HuH-7.5 (cell line): ENCODE measurements around the gene CEACAM3.
"Not testable (repeated sequence)": the region's sequence is repeated elsewhere in the genome, so short reads cannot be mapped to it uniquely, and the experiment has no call there.

Source experiments
- DNase-seq: peaks from one replicate; pipeline ENCODE4 v3.0.0; 2011; ENCODE audit warnings: low spot score

The CEACAM3 gene

GRCh38 chr19:41796362-41796761 lies at the start of gene CEACAM3:
TSS of gene CEACAM3 (plus strand) at chr19:41796587. CDS start at chr19:41796678, 91 bp downstream.
- DNase-seq = no peak

GRCh38 chr19:41746593-41747227 lies 49.7 kb upstream of the CEACAM3 start:
- peak; percentile 35 for DNase-seq

DNA sequence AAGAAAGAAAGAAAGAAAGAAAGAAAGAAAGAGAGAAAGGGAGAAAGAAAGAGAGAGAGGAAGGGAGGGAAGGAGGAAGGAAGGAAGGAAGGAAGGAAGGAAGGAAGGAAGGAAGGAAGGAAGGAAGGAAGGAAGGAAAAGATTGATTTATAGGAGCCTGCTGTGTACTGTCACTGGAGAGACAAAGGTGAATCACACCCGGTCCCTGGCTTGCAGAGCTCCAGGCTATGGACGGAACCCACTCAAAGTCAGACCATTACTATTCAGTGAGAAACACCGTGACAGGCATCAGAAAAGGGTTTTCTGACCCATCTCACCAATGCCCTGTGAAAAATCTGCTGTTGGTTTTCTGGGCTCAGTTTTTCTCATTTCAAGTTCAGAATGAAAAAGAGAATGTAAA lies 48.4 kb upstream of the CEACAM3 start:
- DNase-seq = no peak

DNA sequence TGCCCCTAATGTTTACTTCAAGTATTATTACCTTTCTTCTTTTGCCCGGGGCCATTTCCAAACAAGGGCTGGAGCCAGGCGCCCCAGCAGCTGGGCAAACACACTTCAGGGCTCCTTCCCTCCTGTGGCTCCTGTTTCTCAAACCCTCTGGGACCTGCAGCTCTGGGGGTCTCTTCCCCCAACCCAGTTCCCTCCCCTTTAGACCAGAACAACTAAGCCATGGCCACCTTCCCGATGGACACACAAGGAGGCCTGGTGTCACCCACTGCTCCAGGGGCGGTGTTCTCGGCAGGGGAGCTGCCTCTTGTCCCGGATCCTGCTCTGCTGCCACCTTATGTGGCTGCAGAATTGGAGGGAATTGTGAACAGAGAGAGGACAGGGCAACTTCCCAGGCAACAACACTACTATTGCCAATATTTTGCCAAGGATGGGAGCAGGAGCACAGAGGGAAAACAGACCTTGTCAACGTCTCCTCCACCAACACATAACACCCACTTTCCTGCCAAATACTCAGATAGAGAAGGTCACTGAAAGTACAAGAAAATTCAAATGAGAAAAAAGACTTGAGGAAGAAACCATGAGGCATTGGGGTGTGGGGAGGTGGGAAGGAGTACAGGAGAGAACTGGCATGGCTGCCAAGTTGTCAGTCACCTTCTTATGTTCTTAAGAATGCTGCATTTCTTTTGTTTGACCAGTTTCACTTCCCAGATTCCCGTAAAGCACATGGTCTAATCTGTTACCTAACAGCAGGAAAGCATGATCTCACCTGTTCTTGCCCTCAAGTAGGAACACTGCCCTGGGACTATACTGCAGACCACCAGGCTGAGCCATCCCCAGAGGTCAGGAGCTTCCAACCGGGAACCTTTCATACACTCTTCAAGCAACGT lies 45.9 kb upstream of the CEACAM3 start:
- not testable (repeated sequence) for DNase-seq

DNA sequence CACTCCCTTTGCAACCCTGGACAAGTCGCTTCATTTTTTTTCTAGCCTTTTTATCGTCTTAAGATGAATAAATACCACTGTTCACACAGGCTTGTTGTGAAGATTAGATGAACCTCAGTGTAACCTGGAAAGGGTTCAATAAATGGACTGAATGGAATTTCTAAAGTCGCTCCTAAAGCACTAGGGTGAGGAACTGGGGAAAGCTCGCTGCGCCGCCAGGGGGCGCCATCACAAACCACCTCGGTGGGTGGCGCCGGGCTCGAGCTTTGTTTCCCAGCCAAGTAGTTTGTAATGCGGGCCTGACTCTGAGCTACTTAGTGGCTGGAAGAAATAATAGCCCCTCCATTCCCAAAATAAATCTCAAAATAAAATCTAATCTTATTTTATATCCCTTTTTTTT lies 43.2 kb upstream of the CEACAM3 start:
- peak; percentile 31 for DNase-seq

DNA sequence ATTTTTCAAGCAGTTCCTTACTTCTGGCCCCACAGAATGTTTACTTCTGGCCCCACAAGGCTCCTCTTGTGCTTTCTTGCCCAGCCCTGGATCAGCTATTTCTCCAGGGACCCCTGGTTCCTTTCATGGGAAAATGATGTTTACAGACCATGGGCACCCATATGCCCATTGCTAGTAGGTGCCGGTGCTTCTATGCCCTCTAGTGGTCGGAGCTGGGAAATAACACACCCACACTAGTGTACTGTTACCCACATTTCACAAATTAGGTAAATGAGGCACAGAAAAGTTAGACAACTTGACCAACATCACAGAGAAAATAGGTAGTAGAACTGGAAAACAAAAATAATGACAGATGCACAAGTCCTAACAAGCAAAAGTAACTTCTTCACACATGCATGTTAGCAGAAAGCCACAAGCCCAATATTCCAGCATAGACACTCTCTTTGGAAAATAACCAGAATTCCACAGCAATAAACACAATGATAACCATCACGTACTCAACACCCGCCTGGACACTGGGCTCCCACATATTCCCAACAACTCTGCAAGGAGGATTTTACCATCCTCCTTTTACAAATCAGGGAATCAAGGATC lies 42.4 kb upstream of the CEACAM3 start:
- DNase-seq = no peak

DNA sequence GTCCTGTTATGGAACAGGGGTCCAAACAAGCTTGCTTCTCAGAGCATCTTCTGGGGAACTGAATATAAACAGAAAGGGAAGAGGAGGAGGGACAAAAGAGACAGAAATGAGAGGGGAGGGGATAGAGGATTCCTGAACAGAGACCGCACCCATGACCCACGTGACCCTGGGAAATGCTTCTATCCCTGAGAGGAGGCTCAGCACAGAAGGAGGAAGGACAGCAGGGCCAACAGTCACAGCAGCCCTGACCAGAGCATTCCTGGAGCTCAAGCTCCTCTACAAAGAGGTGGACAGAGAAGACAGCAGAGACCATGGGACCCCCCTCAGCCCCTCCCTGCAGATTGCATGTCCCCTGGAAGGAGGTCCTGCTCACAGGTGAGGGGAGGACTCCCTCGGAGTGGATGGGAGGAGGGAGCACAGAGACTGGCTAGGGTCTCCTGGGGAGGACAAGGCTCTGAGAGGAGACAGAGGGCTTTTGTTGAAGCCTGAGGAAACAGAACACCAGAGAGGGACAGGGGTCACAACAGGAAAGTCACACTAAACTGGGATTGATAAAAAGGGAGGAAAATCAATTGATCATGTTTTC lies 41.0 kb upstream of the CEACAM3 start, which contains the start of gene CEACAM6:
Gene CEACAM6 (plus strand): TSS at position 203 of the 586 bp plus-strand sequence. CDS start 109 bp downstream, at position 312.
- no peak for DNase-seq

- no peak for DNase-seq
Measured at GRCh38 chr19:41758846-41759245, 37.5 kb upstream of the CEACAM3 start.

DNA sequence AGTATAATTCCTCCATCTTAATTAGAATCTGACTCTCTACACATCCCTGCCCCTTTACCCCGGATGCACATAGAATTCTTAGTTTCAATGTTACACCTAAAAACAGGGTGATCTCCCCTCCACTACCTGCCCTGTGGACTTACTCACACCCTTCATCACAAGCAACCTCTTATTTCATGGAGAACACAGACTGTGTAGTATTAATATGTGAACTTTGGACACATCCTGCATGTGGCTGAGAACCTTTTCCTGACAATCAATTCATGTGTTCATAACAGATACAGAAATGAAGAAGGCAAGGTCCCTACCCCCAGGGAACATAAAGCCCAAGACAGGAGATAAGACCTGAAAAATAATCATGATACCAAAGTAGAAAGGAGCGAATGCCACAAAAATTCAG lies 29.3 kb upstream of the CEACAM3 start:
- no peak for DNase-seq

DNA sequence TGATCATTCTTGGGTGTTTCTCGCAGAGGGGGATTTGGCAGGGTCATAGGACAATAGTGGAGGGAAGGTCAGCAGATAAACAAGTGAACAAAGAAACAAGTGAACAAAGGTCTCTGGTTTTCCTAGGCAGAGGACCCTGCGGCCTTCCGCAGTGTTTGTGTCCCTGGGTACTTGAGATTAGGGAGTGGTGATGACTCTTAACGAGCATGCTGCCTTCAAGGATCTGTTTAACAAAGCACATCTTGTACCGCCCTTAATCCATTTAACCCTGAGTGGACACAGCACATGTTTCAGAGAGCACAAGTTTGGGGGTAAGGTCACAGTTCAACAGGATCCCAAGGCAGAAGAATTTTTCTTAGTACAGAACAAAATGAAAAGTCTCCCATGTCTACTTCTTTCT lies 28.3 kb upstream of the CEACAM3 start:
- not testable (repeated sequence) for DNase-seq

DNA sequence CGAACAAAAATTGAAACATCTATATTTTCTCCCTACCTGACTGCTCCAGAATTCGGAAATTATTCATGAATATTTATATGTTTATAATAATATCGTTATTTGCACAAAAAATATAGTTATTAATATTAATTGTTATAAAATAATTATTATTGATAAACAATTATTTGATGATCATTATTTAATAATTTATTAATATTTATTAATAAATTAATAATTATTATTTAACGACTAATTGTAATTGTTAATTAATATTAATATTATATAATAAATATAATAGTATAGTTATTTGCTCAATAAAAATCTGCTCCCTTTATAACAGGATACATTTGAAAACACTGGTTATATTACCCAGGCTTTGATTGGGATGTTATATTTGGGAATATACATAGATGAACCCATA lies 26.8 kb upstream of the CEACAM3 start:
- DNase-seq = no peak

DNA sequence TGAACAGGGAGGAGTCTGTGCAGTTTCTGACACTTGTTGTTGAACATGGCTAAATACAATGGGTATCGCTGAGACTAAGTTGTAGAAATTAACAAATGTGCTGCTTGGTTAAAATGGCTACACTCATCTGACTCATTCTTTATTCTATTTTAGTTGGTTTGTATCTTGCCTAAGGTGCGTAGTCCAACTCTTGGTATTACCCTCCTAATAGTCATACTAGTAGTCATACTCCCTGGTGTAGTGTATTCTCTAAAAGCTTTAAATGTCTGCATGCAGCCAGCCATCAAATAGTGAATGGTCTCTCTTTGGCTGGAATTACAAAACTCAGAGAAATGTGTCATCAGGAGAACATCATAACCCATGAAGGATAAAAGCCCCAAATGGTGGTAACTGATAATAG lies 25.0 kb upstream of the CEACAM3 start:
- no peak for DNase-seq

- DNase-seq = peak; percentile 22
Measured at GRCh38 chr19:41774515-41774980, 21.8 kb upstream of the CEACAM3 start.

DNA sequence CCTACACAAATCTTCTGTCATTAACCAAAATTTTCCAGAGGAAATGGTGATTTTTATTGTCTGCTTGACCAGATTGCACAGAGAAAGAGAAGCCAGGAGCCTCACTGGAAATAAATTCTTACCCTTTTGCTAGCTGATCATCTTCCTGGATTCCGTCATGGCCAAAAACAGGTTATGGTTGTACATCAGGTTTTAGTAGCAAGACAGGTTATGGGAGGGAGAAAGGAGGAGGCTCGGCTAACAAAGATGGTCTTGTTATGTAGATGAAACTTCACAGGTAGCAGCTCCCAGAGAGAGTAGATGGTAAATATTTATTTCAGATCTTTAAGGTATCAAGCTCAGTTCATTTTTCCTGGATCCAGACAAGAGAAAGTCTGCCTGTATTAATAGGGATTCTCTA lies 19.7 kb upstream of the CEACAM3 start:
- no peak for DNase-seq

DNA sequence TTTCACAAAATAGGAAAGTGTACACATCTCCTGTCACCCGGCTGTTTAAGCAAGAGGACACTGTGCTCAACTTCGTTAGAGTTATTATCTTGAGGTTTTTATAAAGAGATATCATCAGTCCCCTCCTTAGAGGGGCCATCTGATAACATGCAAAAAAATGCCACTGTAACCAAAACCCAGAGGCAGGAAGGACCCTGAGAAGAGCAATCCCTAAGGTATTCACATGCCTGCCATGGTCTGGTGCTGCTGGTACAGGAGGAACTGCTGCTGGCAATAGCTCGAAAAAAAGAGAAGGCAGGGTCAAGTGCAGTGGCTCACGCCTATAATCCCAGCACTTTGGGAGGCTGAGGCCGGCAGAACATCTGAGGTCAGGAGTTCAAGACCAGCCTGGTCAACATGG lies 12.8 kb upstream of the CEACAM3 start:
- DNase-seq = no peak

DNA sequence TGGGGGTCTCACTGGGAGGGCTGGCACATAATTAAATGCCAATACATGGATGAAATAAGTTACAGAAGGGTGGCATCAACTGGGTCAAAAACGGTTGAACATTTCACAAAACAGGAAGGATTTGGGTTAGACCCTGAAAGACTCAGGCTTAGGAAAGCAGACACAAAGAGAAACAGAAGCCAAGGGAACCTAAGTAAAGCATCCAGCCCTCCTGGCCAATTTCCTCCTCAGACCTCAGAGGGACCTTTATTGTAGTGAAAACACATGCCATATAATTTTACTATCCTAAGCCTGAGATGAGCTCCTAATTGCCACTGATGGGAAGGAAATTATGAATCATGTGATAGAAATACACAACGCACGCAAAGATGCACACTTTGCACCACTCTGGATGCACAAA lies 12.1 kb upstream of the CEACAM3 start:
- DNase-seq = no peak

DNA sequence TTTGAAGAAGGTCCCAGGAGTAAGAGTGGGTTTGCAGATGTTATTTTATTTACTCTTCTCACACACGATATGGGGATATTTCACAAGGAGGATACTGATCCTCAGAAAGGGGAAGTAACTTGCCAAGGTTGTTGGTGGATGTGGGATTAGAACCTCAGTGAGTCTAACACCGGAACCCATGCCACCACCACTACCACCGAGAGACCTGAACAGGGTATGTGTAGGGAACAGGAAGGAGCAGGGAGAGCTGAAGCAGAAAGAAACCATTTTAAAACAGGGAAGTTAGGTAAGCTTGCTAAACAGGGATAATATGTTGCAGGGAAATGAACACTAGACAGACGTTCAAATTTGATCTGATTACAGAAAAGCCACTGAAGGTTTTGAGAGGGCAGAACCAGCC lies 11.6 kb upstream of the CEACAM3 start:
- DNase-seq = no peak

DNA sequence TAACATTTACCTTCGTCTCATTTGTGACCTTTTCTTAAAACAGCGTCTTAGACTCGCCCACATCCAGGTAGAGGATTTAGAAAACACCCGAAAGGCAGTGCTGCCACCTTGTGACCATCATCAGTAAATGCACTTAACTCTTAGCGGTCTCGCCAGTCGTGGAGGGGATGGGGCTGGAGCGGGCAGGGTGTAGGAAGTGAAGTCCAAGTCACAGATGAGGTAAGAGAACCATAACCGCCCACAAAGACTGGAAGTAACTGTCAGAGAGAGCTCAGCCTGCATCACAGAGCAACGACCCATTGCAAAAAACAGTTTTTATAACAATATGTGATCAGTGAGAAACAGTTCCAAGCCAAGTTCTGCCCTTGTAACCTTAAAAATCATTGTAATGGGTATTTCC lies 10.7 kb upstream of the CEACAM3 start:
- DNase-seq = peak; percentile 82

GRCh38 chr19:41787055-41787454 lies 9.3 kb upstream of the CEACAM3 start:
- DNase-seq = no peak

- DNase-seq = not testable (repeated sequence)
Measured at GRCh38 chr19:41788518-41788917, 7.9 kb upstream of the CEACAM3 start.

GRCh38 chr19:41789053-41789452 lies 7.3 kb upstream of the CEACAM3 start:
- DNase-seq = not testable (repeated sequence)
